Kidney (tissue), 14 donors: ENCODE results near the gene SULT1A1. TPM values are rescaled to one million over a fixed set of nuclear protein-coding genes. Genes with fewer than 3 reads are reported as not detected.

Experiments used
- DNase-seq, 5 donors: peaks; one replicate each; pipeline ENCODE4 v3.0.0-alpha.2; 2013 to 2020
- FAIRE-seq: peaks from 2 replicates; lab custom pipeline; 2012; peaks lifted over from hg19 to GRCh38; lab: Jason Lieb, UNC
- H3K27ac ChIP-seq, 2 donors: one replicate each; pipeline ENCODE4 v1.7.0; 2013; ENCODE audit warnings: low read depth in 2 of 2, low read length in 2 of 2, inconsistent platforms in 1 of 2
- H3K27me3 ChIP-seq: one replicate; pipeline ENCODE4 v1.7.1; 2013; ENCODE audit warnings: low read length, inconsistent platforms; ENCODE audit not compliant: control insufficient read depth, insufficient read depth
- H3K36me3 ChIP-seq, 3 donors: one replicate each; pipeline versions ENCODE4 v1.7.0 to v1.7.1; 2013; ENCODE audit warnings: low read length in 3 of 3, control low read depth in 1 of 3, inconsistent platforms in 1 of 3; ENCODE audit not compliant: insufficient read depth in 3 of 3, control insufficient read depth in 2 of 3
- H3K4me1 ChIP-seq, 3 donors: one replicate each; pipeline versions ENCODE4 v1.7.0 to v1.7.1; 2013; ENCODE audit warnings: low read length in 3 of 3, inconsistent platforms in 1 of 3, low read depth in 1 of 3; ENCODE audit not compliant: control insufficient read depth in 2 of 3, insufficient read depth in 2 of 3
- H3K4me3 ChIP-seq, 3 donors: one replicate each; pipeline versions ENCODE4 v1.7.0 to v1.8.1; 2013; ENCODE audit warnings: low read length in 3 of 3, control low read depth in 1 of 3, inconsistent platforms in 1 of 3
- H3K9ac ChIP-seq, 3 donors: one replicate each; pipeline versions ENCODE4 v1.7.0 to v1.7.1; 2013; ENCODE audit warnings: low read length in 3 of 3, control low read depth in 1 of 3, inconsistent platforms in 1 of 3
- H3K9me3 ChIP-seq, 3 donors: one replicate each; pipeline versions ENCODE4 v1.7.0 to v1.7.1; 2013; ENCODE audit warnings: low read length in 3 of 3, control low read depth in 1 of 3, inconsistent platforms in 1 of 3; ENCODE audit not compliant: control insufficient read depth in 2 of 3, insufficient read depth in 1 of 3
- CTCF ChIP-seq: IDR thresholded peaks from 3 replicates; pipeline ENCODE4 v1.5.1; 2012; ENCODE audit warnings: mild to moderate bottlenecking, moderate library complexity, borderline replicate concordance; ENCODE audit not compliant: insufficient read depth; ENCODE audit errors: extremely low read depth
- intact Hi-C: fragments of 100-400 bp; cut with DNase I; formaldehyde crosslinking; loops from one replicate; pipeline ENCODE4 v1.11.1; 2022
- polyA plus RNA-seq: library from polyadenylated mRNA; stranded (reverse); fragments of 350-450 nt; fragmentation: Illumina TruSeq; extraction: RNeasy Lipid Tissue Mini Kit (QIAGEN cat#74804); gene quantifications from one replicate; pipeline ENCODE4 v1.2.3, GENCODE V29; 2014; ENCODE audit warnings: low read depth, low replicate concordance; ENCODE audit not compliant: insufficient read depth
- total RNA-seq: library from RNA; stranded (reverse); fragmentation: NEBNext Ultra II Directional; extraction: Animal tissue kit (Norgen Biotek cat#: 25700); gene quantifications from one replicate; pipeline ENCODE4 v1.2.1, GENCODE V29; 2021
- donor health status: control.
- donor health status: control.
- donor health status: control.
- donor health status: control.
- donor health status: control.
- donor health status: DM: yes; HTN: yes; CAD: no.
- donor health status: Normal renal cell carcinoma (clear cell type).

The SULT1A1 gene
- total and polyA plus RNA-seq, 2 donors from 2014 or later: 20.7 to 50.2 TPM

- Histone ChIP-seq H3K27me3 (no peaks in the 10 kb centered on the region), H3K27ac (peak overlapping the region in 1 of 2 donors; percentile 38), H3K9ac (no peak overlapping the region), H3K4me3 (no peak overlapping the region), H3K9me3 (no peaks in the 10 kb centered on the region), H3K36me3 (no peaks in the 10 kb centered on the region), H3K4me1 (peaks cover 0 to 11% (median 2%) of the 10 kb centered on the region in 3 donors)
- peak in 1 of 5 donors; percentile 30 for DNase-seq
- no peak for FAIRE-seq
- intact Hi-C loops: no loop called here
- no peak for TF ChIP-seq CTCF
Observed at GRCh38 chr16:28573738-28574718, 35.8 kb downstream of the SULT1A1 start.

- peak overlapping the region in 2 of 3 donors; percentile 13 to 19 for H3K9ac ChIP-seq
- H3K27ac ChIP-seq: peak overlapping the region; percentile 11 to 28
- DNase-seq: peak; percentile 80 to 95 (median 87)
- H3K36me3 ChIP-seq: no peaks in the 10 kb centered on the region
- H3K9me3 ChIP-seq: no peaks in the 10 kb centered on the region
- FAIRE-seq: no peak
- intact Hi-C loops: no loop called here
- no peaks in the 10 kb centered on the region for H3K27me3 ChIP-seq
- peaks cover 0 to 11% (median 2%) of the 10 kb centered on the region in 3 donors for H3K4me1 ChIP-seq
- TF ChIP-seq CTCF: no peak
- peak overlapping the region in 1 of 3 donors; percentile 21 for H3K4me3 ChIP-seq
Observed at GRCh38 chr16:28572696-28573510, 36.9 kb downstream of the SULT1A1 start.

- H3K27ac ChIP-seq: no peak overlapping the region
- H3K4me1 ChIP-seq: peaks cover 0 to 11% (median 2%) of the 10 kb centered on the region in 3 donors
- intact Hi-C loops: no loop called here
- H3K4me3 ChIP-seq: no peak overlapping the region
- TF ChIP-seq CTCF: no peak
- no peaks in the 10 kb centered on the region for H3K36me3 ChIP-seq
- H3K9ac ChIP-seq: no peak overlapping the region
- DNase-seq: peak in 1 of 5 donors; percentile 32
- no peak for FAIRE-seq
- no peaks in the 10 kb centered on the region for H3K9me3 ChIP-seq
- H3K27me3 ChIP-seq: no peaks in the 10 kb centered on the region
Observed at GRCh38 chr16:28569968-28570752, 39.7 kb downstream of the SULT1A1 start.
